NT2/D1 (cell line): Measurements from ENCODE around the gene SLC34A2.

Source experiments
- DNase-seq: peaks from one replicate; pipeline ENCODE4 v3.0.0-alpha.2; 2011; ENCODE audit warnings: low read depth, low spot score
- H3K27me3 ChIP-seq: 2 replicates; pipeline ENCODE4 v1.6.0; 2011; ENCODE audit warnings: mild to moderate bottlenecking; ENCODE audit not compliant: insufficient read length, insufficient read depth
- H3K36me3 ChIP-seq: 2 replicates; pipeline ENCODE4 v1.6.1; 2011; ENCODE audit warnings: mild to moderate bottlenecking, low read length, mixed read lengths; ENCODE audit not compliant: insufficient read depth, insufficient read length
- H3K4me1 ChIP-seq: 2 replicates; pipeline ENCODE4 v1.5.1; 2011; ENCODE audit not compliant: insufficient read depth, insufficient read length
- H3K4me3 ChIP-seq: 2 replicates; pipeline ENCODE4 v1.5.1; 2011; ENCODE audit warnings: low read depth; ENCODE audit not compliant: insufficient read length
- H3K9ac ChIP-seq: 2 replicates; pipeline ENCODE4 v1.6.0; 2011; ENCODE audit warnings: low read depth; ENCODE audit not compliant: insufficient read length
- H3K9me3 ChIP-seq: 2 replicates; pipeline ENCODE4 v1.5.1; 2011; ENCODE audit warnings: mild to moderate bottlenecking, low read length; ENCODE audit not compliant: insufficient read depth
- SUZ12 ChIP-seq: IDR thresholded peaks from 2 replicates; pipeline ENCODE4 v1.6.1; 2011; ENCODE audit not compliant: insufficient read length, insufficient read depth; ENCODE audit errors: extremely low read depth
- YY1 ChIP-seq: IDR thresholded peaks from 2 replicates; pipeline ENCODE4 v1.6.1; 2011; ENCODE audit not compliant: insufficient read length, insufficient read depth
- ZNF274 ChIP-seq: IDR thresholded peaks from 2 replicates; pipeline ENCODE4 v1.6.1; 2011; ENCODE audit warnings: mild to moderate bottlenecking, low read depth, low read length

Gene SLC34A2

DNA sequence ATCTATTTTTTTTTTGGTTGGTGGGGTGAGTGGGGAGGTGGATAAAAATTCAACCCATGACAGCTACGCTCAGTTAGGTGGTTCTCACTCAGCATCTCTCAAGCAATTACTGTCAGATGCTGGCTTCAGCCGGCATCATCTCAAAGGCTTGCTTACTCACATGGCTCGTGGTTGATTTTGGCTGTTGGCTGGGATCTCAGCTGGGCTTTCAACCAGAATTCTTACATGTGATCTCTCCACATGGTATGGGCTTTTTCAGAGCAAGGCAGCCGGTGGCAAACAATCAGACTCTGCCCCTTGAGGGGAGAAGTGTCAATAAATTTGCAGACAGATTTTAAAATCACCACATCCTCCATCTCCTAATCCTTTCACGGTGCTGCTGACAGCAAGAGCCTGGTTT is 47.2 kb downstream of the SLC34A2 start:
- DNase-seq = no peak
- Histone ChIP-seq H3K9ac (no peak overlapping the region), H3K4me1 (no peaks in the 10 kb centered on the region), H3K4me3 (no peak overlapping the region), H3K36me3 (no peaks in the 10 kb centered on the region), H3K27me3 (no peaks in the 10 kb centered on the region), H3K9me3 (no peaks in the 10 kb centered on the region)
- TF ChIP-seq YY1 (no peak), SUZ12 (no peak), ZNF274 (no peak)

DNA sequence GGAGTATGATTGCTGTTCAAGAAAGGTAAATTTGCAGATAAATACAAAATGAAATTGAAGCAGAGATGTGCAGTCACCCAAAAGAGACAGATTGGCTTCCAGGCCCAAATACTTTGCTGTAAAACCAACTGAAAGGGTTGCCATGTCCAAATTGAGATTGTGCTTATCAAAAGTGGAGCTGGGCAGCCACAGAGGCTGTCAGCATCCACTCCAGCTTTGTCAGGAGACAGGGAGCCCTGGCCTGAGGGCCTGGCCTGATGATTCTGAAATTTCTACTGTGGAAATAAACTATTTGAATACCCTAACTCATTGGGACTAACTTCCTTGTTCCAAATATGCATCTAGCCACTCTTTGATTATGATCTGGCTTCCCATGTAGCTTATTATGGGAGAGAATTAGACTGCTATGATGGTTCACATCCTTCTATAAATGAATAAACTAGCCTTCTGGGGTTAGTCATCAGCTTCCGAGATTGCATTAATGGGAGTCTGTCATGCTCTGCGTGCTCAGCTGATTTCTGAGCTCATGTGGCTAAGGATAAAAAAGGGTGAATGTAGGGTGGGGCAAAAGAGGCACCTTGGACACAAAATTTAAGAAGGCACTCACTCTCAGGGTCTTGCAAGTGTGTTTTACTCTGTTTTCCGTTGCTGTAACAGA is 48.2 kb downstream of the SLC34A2 start:
- Histone ChIP-seq H3K9me3 (no peaks in the 10 kb centered on the region), H3K36me3 (no peaks in the 10 kb centered on the region), H3K9ac (no peak overlapping the region), H3K4me3 (no peak overlapping the region), H3K27me3 (no peaks in the 10 kb centered on the region), H3K4me1 (no peaks in the 10 kb centered on the region)
- no peak for DNase-seq
- TF ChIP-seq ZNF274 (no peak), SUZ12 (no peak)

DNA sequence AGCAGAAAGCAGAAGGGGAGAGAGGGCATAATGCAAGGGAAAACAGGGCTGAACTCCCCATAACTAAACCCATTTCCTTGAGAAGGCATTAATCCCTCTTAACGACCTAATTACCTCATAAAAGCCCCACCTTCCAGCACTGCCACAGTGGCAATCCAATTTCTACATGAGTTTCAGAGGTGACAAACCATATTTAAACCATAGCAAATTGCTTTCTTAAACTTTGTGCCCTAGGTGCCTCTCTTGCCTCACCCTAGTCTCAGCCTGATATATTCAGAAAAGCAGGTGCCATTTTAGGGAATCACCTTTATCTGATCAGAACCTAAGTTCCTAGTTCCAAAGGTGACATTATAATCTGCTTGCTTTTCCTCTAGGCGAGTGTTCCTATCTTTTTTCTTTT is 48.9 kb downstream of the SLC34A2 start:
- Histone ChIP-seq H3K9me3 (peaks cover 3% of the 10 kb centered on the region; the same call in 1 of the 2 replicates), H3K4me1 (no peaks in the 10 kb centered on the region), H3K27me3 (no peaks in the 10 kb centered on the region), H3K36me3 (no peaks in the 10 kb centered on the region), H3K4me3 (no peak overlapping the region), H3K9ac (no peak overlapping the region)
- TF ChIP-seq ZNF274 = no peak
- no peak for TF ChIP-seq SUZ12
- TF ChIP-seq YY1 = no peak
- no peak for DNase-seq

DNA sequence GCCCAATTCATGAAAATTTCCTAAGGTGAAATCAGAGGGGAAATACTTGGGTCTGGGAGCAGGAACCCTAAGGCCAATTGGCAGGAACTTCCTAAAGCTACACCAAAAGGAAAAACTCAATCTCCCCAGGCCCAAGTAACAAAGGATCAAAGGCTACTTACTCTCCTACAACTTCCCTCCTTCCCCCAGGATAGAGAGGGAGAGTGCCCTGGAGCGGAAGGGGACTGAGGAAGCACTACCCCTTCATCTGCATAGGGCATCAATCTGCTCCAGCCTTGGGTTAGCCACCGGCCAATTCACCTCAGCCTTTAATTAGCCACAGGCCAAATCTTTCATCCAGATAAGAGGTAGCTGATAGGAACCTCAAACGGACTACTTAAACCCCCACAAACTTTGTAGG is 55.0 kb downstream of the SLC34A2 start:
- Histone ChIP-seq H3K4me3 (no peak overlapping the region), H3K4me1 (no peaks in the 10 kb centered on the region), H3K9me3 (peaks cover 4% of the 10 kb centered on the region; the same call in 1 of the 2 replicates), H3K36me3 (no peaks in the 10 kb centered on the region), H3K27me3 (no peaks in the 10 kb centered on the region), H3K9ac (no peak overlapping the region)
- no peak for DNase-seq
- TF ChIP-seq YY1 (no peak), ZNF274 (no peak), SUZ12 (no peak)

DNA sequence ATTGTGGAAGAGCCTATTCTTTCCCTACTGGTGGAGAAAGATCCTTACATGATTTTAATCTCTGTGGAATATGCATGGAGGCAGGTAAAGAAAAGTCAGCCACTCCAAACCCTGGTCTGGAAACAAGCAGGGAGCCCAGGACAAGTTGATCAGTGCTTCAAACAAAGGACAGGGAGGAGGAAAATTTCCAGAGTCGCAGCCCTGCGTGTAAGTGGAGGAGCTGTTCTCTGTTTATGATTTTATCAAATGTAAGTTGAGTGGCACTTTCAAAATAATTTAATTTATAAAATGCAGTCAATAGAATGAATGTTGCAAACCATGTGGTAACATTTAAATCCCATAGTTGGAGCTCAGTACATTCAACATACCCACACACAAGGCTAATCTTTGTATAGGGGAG is 57.0 kb downstream of the SLC34A2 start:
- no peaks in the 10 kb centered on the region for H3K27me3 ChIP-seq
- no peak for DNase-seq
- no peak overlapping the region for H3K9ac ChIP-seq
- no peaks in the 10 kb centered on the region for H3K36me3 ChIP-seq
- H3K4me1 ChIP-seq = no peaks in the 10 kb centered on the region
- TF ChIP-seq SUZ12 = no peak
- peaks cover 4% of the 10 kb centered on the region; the same call in 1 of the 2 replicates for H3K9me3 ChIP-seq
- no peak overlapping the region for H3K4me3 ChIP-seq

DNA sequence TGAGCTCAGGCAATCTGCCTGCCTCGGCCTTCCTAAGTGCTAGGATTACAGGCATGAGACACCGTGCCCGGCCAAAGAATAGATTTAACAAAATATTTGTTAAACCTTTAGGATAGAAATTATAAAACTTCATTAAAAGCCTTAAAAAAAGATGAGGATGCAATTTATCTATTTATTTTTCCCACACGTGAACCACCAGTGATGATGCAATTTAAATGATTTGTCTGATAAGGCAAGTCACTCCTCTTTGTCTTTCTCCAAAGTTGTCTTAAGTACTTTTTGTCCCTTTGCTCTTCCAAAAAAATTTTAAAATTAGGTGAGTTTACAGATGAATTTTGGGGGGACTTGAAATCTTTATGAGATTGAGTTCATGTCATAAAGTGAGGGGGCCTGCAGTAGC is 58.2 kb downstream of the SLC34A2 start:
- Histone ChIP-seq H3K9ac (no peak overlapping the region), H3K4me1 (no peaks in the 10 kb centered on the region), H3K4me3 (no peak overlapping the region), H3K36me3 (no peaks in the 10 kb centered on the region), H3K9me3 (peaks cover 4% of the 10 kb centered on the region; the same call in 1 of the 2 replicates), H3K27me3 (no peaks in the 10 kb centered on the region)
- no peak for TF ChIP-seq YY1
- TF ChIP-seq SUZ12 = no peak
- no peak for TF ChIP-seq ZNF274
- DNase-seq = no peak

DNA sequence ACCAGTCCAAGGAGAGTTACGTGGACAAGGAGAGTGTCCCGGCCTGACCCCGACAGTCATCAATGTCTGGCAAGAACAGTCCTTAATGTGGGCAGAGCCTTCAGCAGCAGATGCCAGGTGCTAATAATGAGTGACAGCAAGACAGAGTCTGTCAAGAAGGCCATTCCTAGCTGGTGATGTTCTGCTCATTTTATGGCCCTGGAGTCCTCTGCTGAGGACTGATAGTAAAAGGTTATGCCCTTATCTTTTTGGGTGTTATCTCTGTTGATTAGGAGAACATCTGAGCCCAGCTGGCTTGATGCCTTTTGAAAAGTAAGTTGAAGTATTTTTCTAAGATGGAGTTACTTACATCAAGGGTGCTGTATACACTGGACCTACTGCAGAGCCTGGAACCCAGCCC is 67.3 kb downstream of the SLC34A2 start:
- Histone ChIP-seq H3K36me3 (no peaks in the 10 kb centered on the region), H3K27me3 (no peaks in the 10 kb centered on the region), H3K9me3 (no peaks in the 10 kb centered on the region), H3K9ac (no peak overlapping the region), H3K4me1 (no peaks in the 10 kb centered on the region), H3K4me3 (no peak overlapping the region)
- TF ChIP-seq ZNF274 (no peak), YY1 (no peak)
- no peak for DNase-seq

DNA sequence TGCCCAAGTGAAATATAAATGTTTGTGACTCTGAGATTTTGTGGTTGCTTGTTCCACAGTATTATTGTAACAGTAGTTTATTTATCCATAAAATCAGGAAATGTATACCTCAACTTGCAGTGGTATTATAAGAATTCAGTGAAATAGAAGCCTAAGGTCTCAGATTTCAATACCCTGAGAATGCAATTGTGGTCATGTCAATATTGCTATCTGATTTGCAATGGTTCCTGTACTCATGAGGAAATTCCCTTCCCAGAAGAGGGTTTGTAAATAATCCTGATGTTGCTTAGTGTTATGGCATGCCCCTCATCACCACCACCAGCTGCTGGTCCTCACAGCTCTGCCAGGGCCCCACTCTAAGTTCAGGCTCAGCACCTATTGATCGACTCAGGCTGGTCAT is 67.8 kb downstream of the SLC34A2 start:
- H3K27me3 ChIP-seq = no peaks in the 10 kb centered on the region
- no peak overlapping the region for H3K9ac ChIP-seq
- H3K4me1 ChIP-seq = no peaks in the 10 kb centered on the region
- TF ChIP-seq SUZ12 = no peak
- TF ChIP-seq YY1 = no peak
- TF ChIP-seq ZNF274 = no peak
- no peak overlapping the region for H3K4me3 ChIP-seq
- no peak for DNase-seq
- H3K9me3 ChIP-seq = no peaks in the 10 kb centered on the region
- H3K36me3 ChIP-seq = no peaks in the 10 kb centered on the region
